Activated T-helper 1 cell treated with anti-CD3 and anti-CD28 coated beads, Interleukin-2, amount 50 U/mL, for 16 hours (primary cell): ENCODE results near the gene ADGRD1.

Experiments
- DNase-seq, 2 donors: peaks; one replicate each; pipeline ENCODE4 v3.0.0-alpha.2; 2020; ENCODE audit warnings: low read depth in 1 of 2, low spot score in 1 of 2

Gene ADGRD1

GRCh38 chr12:131040491-131040890 is 86.8 kb downstream of the ADGRD1 start:
- DNase-seq, result no peak

GRCh38 chr12:131041216-131041967 is 87.7 kb downstream of the ADGRD1 start:
- no peak for DNase-seq

- DNase-seq, result no peak
Measured at GRCh38 chr12:131041968-131042833, 88.5 kb downstream of the ADGRD1 start.

GRCh38 chr12:131042834-131043245 is 89.1 kb downstream of the ADGRD1 start:
- no peak for DNase-seq

GRCh38 chr12:131043401-131043871 is 89.7 kb downstream of the ADGRD1 start:
- no peak for DNase-seq

GRCh38 chr12:131044136-131044535 is 90.4 kb downstream of the ADGRD1 start:
- DNase-seq, result no peak

- no peak for DNase-seq
Measured at GRCh38 chr12:131044760-131045381, 91.2 kb downstream of the ADGRD1 start.

- DNase-seq, result no peak
Measured at GRCh38 chr12:131045705-131046460, 92.2 kb downstream of the ADGRD1 start.

GRCh38 chr12:131046813-131047788 is 93.4 kb downstream of the ADGRD1 start:
- DNase-seq, result no peak

GRCh38 chr12:131047789-131048610 is 94.3 kb downstream of the ADGRD1 start:
- no peak for DNase-seq

- no peak for DNase-seq
Measured at GRCh38 chr12:131048611-131048990, 94.9 kb downstream of the ADGRD1 start.

- DNase-seq, result no peak
Measured at GRCh38 chr12:131049002-131049401, 95.3 kb downstream of the ADGRD1 start.

- DNase-seq, result no peak
Measured at GRCh38 chr12:131049549-131050339, 96.0 kb downstream of the ADGRD1 start.

GRCh38 chr12:131050463-131051154 is 96.9 kb downstream of the ADGRD1 start:
- DNase-seq, result no peak

- DNase-seq, result no peak
Measured at GRCh38 chr12:131051155-131051473, 97.4 kb downstream of the ADGRD1 start.

GRCh38 chr12:131052063-131052781 is 98.5 kb downstream of the ADGRD1 start:
- DNase-seq, result no peak

GRCh38 chr12:131052929-131053328 is 99.2 kb downstream of the ADGRD1 start:
- DNase-seq, result no peak
